Central memory CD8-positive, alpha-beta T cell (primary cell): ENCODE measurements around the gene NR2F1.

Source experiments
- ATAC-seq: fragments of 150-1000 bp; cut with Tn5 transposase; replicated peaks from 2 replicates; pipeline ENCODE4 v1.10.0; 2022; ENCODE audit warnings: mild to moderate bottlenecking, moderate FRiP score, moderate number of reproducible peaks; ENCODE audit not compliant: poor library complexity, severe bottlenecking; ENCODE audit errors: extremely low read depth
- DNase-seq, 2 donors: peaks; one replicate each; pipeline ENCODE4 v3.0.0; 2021; ENCODE audit warnings: low spot score in 2 of 2
- H3K27ac Mint-ChIP-seq: one replicate; pipeline ENCODE4 v1.8.0; 2022; ENCODE audit warnings: low read depth, mild to moderate bottlenecking, moderate library complexity, mixed read lengths
- H3K27me3 Mint-ChIP-seq: one replicate; pipeline ENCODE4 v1.8.0; 2022; ENCODE audit warnings: mixed read lengths
- H3K36me3 Mint-ChIP-seq: one replicate; pipeline ENCODE4 v1.8.0; 2022; ENCODE audit warnings: mild to moderate bottlenecking, moderate library complexity, mixed read lengths; ENCODE audit not compliant: insufficient read depth
- H3K4me1 Mint-ChIP-seq: one replicate; pipeline ENCODE4 v1.8.0; 2022; ENCODE audit warnings: mixed read lengths
- H3K4me3 Mint-ChIP-seq: one replicate; pipeline ENCODE4 v1.8.0; 2022; ENCODE audit warnings: mild to moderate bottlenecking, moderate library complexity, mixed read lengths
- H3K9me3 Mint-ChIP-seq: one replicate; pipeline ENCODE4 v1.8.0; 2022; ENCODE audit warnings: mixed read lengths

Gene NR2F1

GRCh38 chr5:93582167-93582462 is 907 bp upstream of the NR2F1 start:
- ATAC-seq (no peak), DNase-seq (no peak)
- Mint-ChIP-seq H3K9me3 (no peaks in the 10 kb centered on the region), H3K4me3 (no peak overlapping the region), H3K27ac (no peak overlapping the region), H3K27me3 (peaks cover 34% of the 10 kb centered on the region), H3K36me3 (peaks cover 4% of the 10 kb centered on the region), H3K4me1 (peaks cover 20% of the 10 kb centered on the region)

GRCh38 chr5:93583439-93583767 is 381 bp downstream of the NR2F1 start:
- H3K36me3 Mint-ChIP-seq: peaks cover 9% of the 10 kb centered on the region
- no peaks in the 10 kb centered on the region for H3K9me3 Mint-ChIP-seq
- no peak overlapping the region for H3K27ac Mint-ChIP-seq
- peaks cover 21% of the 10 kb centered on the region for H3K27me3 Mint-ChIP-seq
- ATAC-seq (no peak), DNase-seq (no peak)
- no peak overlapping the region for H3K4me3 Mint-ChIP-seq
- peaks cover 26% of the 10 kb centered on the region for H3K4me1 Mint-ChIP-seq

DNA sequence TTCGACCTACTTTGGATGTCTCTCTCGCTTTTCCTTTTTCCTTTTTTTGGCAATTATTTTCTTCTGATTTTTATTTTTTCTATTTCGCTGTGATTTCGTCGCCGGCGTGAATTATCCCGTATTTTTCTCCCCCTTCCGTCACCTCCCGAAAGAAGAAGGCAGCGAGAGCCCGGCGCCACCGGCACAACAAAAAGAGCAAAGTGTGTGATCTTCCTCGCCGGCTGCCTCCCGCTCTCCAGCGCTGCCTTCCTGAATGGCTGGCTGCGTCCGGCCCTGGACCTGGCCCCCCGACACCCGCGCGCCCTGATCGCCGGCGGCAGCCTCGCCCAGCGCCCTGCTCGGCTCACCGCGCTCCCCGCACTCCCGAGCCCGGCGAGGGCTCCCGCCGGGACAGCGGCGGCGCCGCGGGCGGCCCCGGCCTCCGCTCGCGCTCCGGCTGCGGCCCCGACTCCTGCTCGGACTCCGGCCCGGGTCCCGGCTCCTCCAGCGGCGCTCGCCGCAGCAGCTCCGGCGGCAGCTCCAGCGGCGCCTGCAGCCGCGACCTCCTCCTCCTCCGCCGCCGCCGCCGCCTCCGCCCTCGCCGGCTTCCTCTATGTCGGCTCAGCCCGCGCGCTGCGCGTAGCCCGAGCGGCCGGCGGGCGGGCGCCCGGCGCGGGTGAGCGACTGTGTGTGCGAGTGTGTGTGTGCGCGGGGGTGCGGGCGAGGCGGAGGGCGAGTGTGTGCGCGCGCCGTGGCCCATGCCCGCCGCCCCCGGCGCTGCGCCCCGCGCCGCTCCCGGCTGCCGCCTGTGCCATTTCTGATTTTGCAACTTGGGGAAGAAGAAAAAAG is 960 bp downstream of the NR2F1 start:
- peaks cover 10% of the 10 kb centered on the region for H3K36me3 Mint-ChIP-seq
- H3K4me3 Mint-ChIP-seq: no peak overlapping the region
- H3K27ac Mint-ChIP-seq: no peak overlapping the region
- H3K4me1 Mint-ChIP-seq: peaks cover 26% of the 10 kb centered on the region
- DNase-seq: no peak
- H3K27me3 Mint-ChIP-seq: peaks cover 15% of the 10 kb centered on the region
- no peaks in the 10 kb centered on the region for H3K9me3 Mint-ChIP-seq
- peak; percentile 30 for ATAC-seq

DNA sequence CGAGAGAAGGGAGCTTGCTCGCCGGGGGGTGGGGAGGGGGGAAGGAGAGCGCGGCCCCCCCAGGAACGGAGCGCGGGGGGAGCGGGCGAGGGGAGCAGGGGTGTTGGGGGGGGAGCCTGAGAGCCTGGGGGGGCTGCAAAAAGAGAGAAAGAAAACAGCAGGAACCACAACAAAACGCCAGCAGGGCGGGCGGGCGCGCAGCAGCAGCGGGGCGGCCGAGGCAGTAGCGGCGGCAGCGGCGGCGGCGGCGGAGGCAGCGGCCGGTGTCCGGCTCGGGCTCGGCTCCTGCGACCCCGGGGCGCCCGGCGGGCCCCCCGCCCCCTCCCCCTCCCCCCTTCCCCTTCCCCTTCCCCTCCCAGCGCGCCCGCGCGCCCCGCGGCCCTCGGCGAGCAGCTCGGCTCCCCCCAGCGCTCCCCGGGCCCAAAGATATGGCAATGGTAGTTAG is 1.6 kb downstream of the NR2F1 start:
- H3K9me3 Mint-ChIP-seq: no peaks in the 10 kb centered on the region
- peaks cover 26% of the 10 kb centered on the region for H3K4me1 Mint-ChIP-seq
- DNase-seq (no peak), ATAC-seq (no peak)
- H3K27me3 Mint-ChIP-seq: peaks cover 15% of the 10 kb centered on the region
- peaks cover 11% of the 10 kb centered on the region for H3K36me3 Mint-ChIP-seq
- no peak overlapping the region for H3K4me3 Mint-ChIP-seq
- H3K27ac Mint-ChIP-seq: no peak overlapping the region

- H3K4me1 Mint-ChIP-seq: peaks cover 25% of the 10 kb centered on the region
- peaks cover 9% of the 10 kb centered on the region for H3K36me3 Mint-ChIP-seq
- peak overlapping the region; percentile 13 for H3K27ac Mint-ChIP-seq
- no peaks in the 10 kb centered on the region for H3K9me3 Mint-ChIP-seq
- DNase-seq: no peak
- H3K27me3 Mint-ChIP-seq: peaks cover 15% of the 10 kb centered on the region
- no peak for ATAC-seq
- peak overlapping the region; percentile 66 for H3K4me3 Mint-ChIP-seq
Observed at GRCh38 chr5:93585041-93585766, 2.2 kb downstream of the NR2F1 start.

DNA sequence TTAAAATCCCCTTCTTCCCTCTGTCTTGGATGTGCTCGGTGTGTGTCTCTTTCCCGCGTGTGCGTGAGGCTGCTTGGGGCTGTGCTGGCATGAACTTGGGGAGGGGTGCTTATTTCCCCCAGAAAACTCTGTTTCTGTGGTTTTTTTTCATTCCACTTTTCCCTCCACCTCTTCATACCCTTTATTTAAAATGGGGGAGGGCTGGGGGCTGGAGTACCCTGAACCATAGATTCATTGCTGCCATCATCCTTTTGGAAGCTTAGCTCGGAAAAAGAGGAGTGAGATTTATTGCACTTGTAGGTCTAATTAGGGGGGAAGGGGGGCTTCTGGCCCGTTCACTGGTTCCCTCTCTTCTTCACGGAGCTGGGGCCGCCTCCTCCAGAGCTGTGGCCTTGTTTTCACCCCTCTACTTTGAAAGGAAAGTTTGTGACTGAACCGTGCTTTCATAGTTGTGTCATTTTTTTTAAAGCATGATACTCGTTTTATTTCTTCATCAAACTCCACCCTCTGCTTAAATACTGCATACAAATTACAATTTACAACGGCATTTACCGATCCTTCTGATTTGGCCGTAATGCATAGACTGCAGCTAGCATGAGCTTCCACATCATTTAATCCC is 2.9 kb downstream of the NR2F1 start:
- H3K27me3 Mint-ChIP-seq: peaks cover 15% of the 10 kb centered on the region
- peak overlapping the region; percentile 66 for H3K4me3 Mint-ChIP-seq
- no peak for DNase-seq
- no peaks in the 10 kb centered on the region for H3K9me3 Mint-ChIP-seq
- H3K27ac Mint-ChIP-seq: peak overlapping the region; percentile 13
- peaks cover 19% of the 10 kb centered on the region for H3K4me1 Mint-ChIP-seq
- H3K36me3 Mint-ChIP-seq: peaks cover 9% of the 10 kb centered on the region
- no peak for ATAC-seq

- no peak overlapping the region for H3K27ac Mint-ChIP-seq
- peaks cover 15% of the 10 kb centered on the region for H3K27me3 Mint-ChIP-seq
- DNase-seq: no peak
- no peaks in the 10 kb centered on the region for H3K9me3 Mint-ChIP-seq
- peaks cover 9% of the 10 kb centered on the region for H3K36me3 Mint-ChIP-seq
- no peak for ATAC-seq
- H3K4me3 Mint-ChIP-seq: peak overlapping the region; percentile 18
- H3K4me1 Mint-ChIP-seq: peaks cover 16% of the 10 kb centered on the region
Observed at GRCh38 chr5:93586736-93587596, 3.9 kb downstream of the NR2F1 start.

GRCh38 chr5:93587597-93588351 is 4.8 kb downstream of the NR2F1 start:
- no peak for ATAC-seq
- Mint-ChIP-seq H3K27ac (no peak overlapping the region), H3K4me3 (peak overlapping the region; percentile 18), H3K36me3 (peaks cover 9% of the 10 kb centered on the region), H3K4me1 (peaks cover 16% of the 10 kb centered on the region), H3K27me3 (peaks cover 15% of the 10 kb centered on the region), H3K9me3 (no peaks in the 10 kb centered on the region)
- DNase-seq: no peak

GRCh38 chr5:93588352-93589151 is 5.5 kb downstream of the NR2F1 start:
- Mint-ChIP-seq H3K36me3 (peaks cover 9% of the 10 kb centered on the region), H3K9me3 (no peaks in the 10 kb centered on the region), H3K4me3 (no peak overlapping the region), H3K4me1 (peaks cover 16% of the 10 kb centered on the region), H3K27ac (no peak overlapping the region), H3K27me3 (peaks cover 15% of the 10 kb centered on the region)
- no peak for DNase-seq
- no peak for ATAC-seq

GRCh38 chr5:93589152-93589828 is 6.3 kb downstream of the NR2F1 start:
- H3K4me1 Mint-ChIP-seq: peaks cover 16% of the 10 kb centered on the region
- H3K27ac Mint-ChIP-seq: no peak overlapping the region
- DNase-seq (no peak), ATAC-seq (no peak)
- no peaks in the 10 kb centered on the region for H3K9me3 Mint-ChIP-seq
- H3K27me3 Mint-ChIP-seq: peaks cover 15% of the 10 kb centered on the region
- peaks cover 9% of the 10 kb centered on the region for H3K36me3 Mint-ChIP-seq
- no peak overlapping the region for H3K4me3 Mint-ChIP-seq

DNA sequence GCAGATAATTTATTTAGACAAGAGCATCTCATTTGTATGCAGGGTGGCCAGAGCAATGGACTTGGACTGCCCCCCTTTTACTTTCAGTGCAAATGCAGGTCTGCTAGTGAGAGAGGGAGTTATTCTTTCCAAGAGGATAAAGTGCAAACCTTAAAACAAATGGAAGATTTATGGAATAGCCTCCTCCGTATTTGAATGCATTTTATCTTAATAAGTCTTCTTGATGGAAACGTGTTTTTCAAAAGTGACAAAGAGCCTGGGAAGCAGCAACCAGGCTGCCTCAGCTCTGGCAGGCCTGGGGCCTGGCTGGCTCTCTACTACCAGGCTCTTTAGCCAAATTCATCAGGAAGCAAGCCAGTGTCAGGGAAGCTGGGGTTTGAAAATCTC is 6.8 kb downstream of the NR2F1 start:
- no peak for ATAC-seq

More for the DNA sequence above, 6.8 kb downstream of the NR2F1 start:
- Mint-ChIP-seq H3K4me3 (no peak overlapping the region), H3K27ac (no peak overlapping the region), H3K27me3 (peaks cover 15% of the 10 kb centered on the region), H3K9me3 (no peaks in the 10 kb centered on the region), H3K36me3 (peaks cover 9% of the 10 kb centered on the region), H3K4me1 (peaks cover 16% of the 10 kb centered on the region)
- DNase-seq: no peak
